Thyroid gland (tissue), 4 donors: ENCODE results near the gene ANTXRL. TPM values are rescaled to one million over a fixed set of nuclear protein-coding genes. Genes with fewer than 3 reads are reported as not detected.

Experiments
- DNase-seq, 2 donors: peaks; one replicate each; pipeline ENCODE4 v3.0.0-alpha.2; 2019
- H3K27ac ChIP-seq, 3 donors: fragments of 200-600 bp; sonication (generic); 1 replicate in 2 of 3; 2 replicates in 1 of 3; pipeline ENCODE4 v1.5.1; 2016 to 2019; ENCODE audit warnings: mild to moderate bottlenecking in 1 of 3, moderate library complexity in 1 of 3
- H3K27me3 ChIP-seq: fragments of 200-600 bp; sonication (generic); one replicate; pipeline ENCODE4 v1.5.1; 2019
- H3K36me3 ChIP-seq, 2 donors: fragments of 200-600 bp; sonication (generic); one replicate each; pipeline ENCODE4 v1.5.1; 2016 to 2019
- H3K4me1 ChIP-seq, 2 donors: fragments of 200-600 bp; sonication (generic); one replicate each; pipeline ENCODE4 v1.5.1; 2017 to 2019
- H3K4me3 ChIP-seq, 3 donors: fragments of 200-600 bp; sonication (generic); replicated peaks in 1 of 3; 1 replicate in 2 of 3; 2 replicates in 1 of 3; pipeline ENCODE4 v1.5.1; 2016; ENCODE audit warnings: mild to moderate bottlenecking in 1 of 3
- H3K9me3 ChIP-seq: fragments of 200-600 bp; sonication (generic); one replicate; pipeline ENCODE4 v1.5.1; 2017
- POLR2A ChIP-seq, 2 donors: fragments of 450-650 bp; IDR thresholded peaks; one replicate each; pipeline ENCODE4 v1.6.1; 2017; ENCODE audit warnings: antibody characterized with exemption in 2 of 2, mild to moderate bottlenecking in 2 of 2, moderate library complexity in 1 of 2
- WGBS, 2 donors: methylation state at CpG; one replicate each; pipeline ENCODE4 v1.1.5; 2017; 5-methylcytosine and 5-hydroxymethylcytosine counted together
- intact Hi-C: fragments of 100-400 bp; cut with DNase I; formaldehyde crosslinking; loops from one replicate; pipeline ENCODE4 v1.15.1; 2023
- total RNA-seq, 4 donors: library from RNA; depleted of rRNA; stranded (reverse); fragments of >200 nt; gene quantifications; one replicate each; pipeline ENCODE4 v1.2.3, GENCODE V29; 2016
- TF ChIP-seq, protein P1 (sequence below), 6 experiments: fragments of 200-600 bp in 3 of 6; fragments of 450-650 bp in 3 of 6; sonication (generic) in 3 of 6; IDR thresholded peaks; one replicate each; pipeline ENCODE4 v1.5.1; 2016 to 2019; ENCODE audit warnings: antibody characterized with exemption in 6 of 6, mild to moderate bottlenecking in 2 of 6, inconsistent platforms in 1 of 6, moderate library complexity in 1 of 6

Gene ANTXRL
- total RNA-seq, 4 donors from 2014 or later, result not detected

DNA sequence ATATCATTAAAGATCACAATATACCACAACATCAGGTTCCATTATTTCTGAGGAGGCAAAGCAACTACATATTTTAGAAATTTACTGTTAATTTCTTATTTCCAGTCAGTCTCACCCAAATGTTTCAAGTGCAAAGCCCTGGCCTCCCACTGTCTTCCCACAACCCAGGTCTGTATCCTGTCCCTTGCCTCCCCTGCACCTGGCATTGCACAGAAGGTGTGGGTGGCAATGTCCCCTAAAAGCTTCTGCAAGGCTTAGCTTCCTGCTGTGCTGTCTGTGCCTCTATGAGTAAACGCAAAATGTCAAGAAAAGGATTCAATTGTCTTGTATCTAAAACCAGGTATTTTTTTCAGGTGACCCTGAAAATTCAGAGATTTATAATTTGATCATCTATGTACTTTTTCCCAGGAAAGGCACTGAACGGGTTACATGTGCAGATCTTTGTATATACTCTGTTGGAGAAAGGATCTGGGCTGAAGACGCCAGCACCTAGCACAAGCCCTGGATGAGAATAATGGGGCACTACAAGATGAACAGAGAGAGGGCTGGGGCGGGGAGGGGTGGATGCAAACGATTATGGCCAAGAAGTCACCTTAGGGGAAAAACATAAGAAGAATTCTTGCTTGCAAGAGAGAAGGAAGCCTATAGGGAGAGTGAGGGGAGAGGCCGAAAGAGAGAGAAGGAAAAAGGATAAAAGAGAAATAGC, 3.1 kb upstream of the ANTXRL start:
- intact Hi-C loops, result loop anchor here (5.0 to 10.0 kb wide), 2 partner anchors 179 to 1099 kb away; partner anchors contain the start of gene ZNF488
- DNase-seq, result no peak
- peak overlapping the region in 1 of 3 donors; percentile 73 for H3K4me3 ChIP-seq
- H3K4me1 ChIP-seq, result peaks cover 20 to 26% of the 10 kb centered on the region in 2 donors
- no peaks in the 10 kb centered on the region for H3K36me3 ChIP-seq
- H3K27me3 ChIP-seq, result no peaks in the 10 kb centered on the region
- TF ChIP-seq, protein P1, sequence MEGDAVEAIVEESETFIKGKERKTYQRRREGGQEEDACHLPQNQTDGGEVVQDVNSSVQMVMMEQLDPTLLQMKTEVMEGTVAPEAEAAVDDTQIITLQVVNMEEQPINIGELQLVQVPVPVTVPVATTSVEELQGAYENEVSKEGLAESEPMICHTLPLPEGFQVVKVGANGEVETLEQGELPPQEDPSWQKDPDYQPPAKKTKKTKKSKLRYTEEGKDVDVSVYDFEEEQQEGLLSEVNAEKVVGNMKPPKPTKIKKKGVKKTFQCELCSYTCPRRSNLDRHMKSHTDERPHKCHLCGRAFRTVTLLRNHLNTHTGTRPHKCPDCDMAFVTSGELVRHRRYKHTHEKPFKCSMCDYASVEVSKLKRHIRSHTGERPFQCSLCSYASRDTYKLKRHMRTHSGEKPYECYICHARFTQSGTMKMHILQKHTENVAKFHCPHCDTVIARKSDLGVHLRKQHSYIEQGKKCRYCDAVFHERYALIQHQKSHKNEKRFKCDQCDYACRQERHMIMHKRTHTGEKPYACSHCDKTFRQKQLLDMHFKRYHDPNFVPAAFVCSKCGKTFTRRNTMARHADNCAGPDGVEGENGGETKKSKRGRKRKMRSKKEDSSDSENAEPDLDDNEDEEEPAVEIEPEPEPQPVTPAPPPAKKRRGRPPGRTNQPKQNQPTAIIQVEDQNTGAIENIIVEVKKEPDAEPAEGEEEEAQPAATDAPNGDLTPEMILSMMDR (IDR thresholded peaks at IDR 0.05), result no peak
- TF ChIP-seq POLR2A (IDR thresholded peaks at IDR 0.05), result no peak
- no peaks in the 10 kb centered on the region for H3K9me3 ChIP-seq
- peak overlapping the region in 1 of 3 donors; percentile 76 for H3K27ac ChIP-seq
- 31 to 46% methylated on average over 6 of the region's 6 CpGs for WGBS, 2 donors

DNA sequence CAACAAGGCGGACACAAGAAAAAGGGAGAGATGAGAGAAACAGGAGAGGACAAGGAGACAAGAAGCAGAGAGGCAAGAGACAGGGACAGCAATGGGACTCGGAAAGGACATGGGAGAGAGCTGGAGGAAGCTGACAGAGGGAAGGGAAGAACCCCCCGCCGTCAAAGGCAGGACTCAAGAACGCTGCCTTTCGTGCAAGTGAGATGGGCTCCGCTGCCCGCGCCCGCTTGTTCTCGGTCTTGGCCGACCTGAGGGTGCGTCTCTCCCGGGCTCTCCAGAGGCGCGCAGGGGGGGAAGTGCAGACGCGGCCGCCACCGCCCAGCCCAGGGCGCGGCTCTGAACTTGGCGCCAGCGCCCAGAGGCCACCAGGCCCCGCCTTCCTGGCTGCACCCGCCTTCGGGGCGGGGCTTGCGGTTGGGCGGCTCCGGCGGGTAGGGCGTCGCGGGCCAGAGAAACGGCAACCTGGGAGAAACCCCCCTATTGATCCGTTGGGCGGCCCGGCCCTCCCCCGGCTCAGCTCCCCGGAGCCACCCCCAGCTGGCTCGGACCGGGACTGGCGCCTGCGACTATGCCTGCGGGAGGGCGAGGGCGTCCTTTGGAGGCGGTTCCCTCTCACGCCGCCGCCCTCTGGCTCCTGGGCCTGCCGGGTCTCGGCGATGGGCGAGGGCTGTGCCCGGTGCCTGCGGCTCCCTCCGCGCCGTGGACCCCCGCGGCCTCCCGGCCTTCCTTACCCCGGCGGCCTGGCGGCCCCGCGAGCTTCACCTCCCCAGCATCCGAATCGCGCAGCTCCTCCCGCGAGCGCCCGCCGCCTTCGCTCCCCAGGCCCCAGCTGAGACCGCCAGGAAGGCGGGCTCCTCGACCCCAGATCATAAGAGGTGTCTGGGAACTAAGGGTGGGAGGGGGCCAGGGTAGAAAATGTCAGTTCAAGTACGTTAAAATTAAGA, 2.2 kb upstream of the ANTXRL start:
- 6 to 7% methylated on average over 31 to 33 of the region's 82 CpGs for WGBS, 2 donors
- Histone ChIP-seq H3K36me3 (no peaks in the 10 kb centered on the region), H3K9me3 (no peaks in the 10 kb centered on the region), H3K4me3 (peak overlapping the region; percentile 41 to 73 (median 49)), H3K27me3 (no peaks in the 10 kb centered on the region), H3K4me1 (peaks cover 20 to 26% of the 10 kb centered on the region in 2 donors), H3K27ac (peak overlapping the region; percentile 55 to 76 (median 71))
- TF ChIP-seq, protein P1 (IDR thresholded peaks at IDR 0.05), result no peak
- TF ChIP-seq POLR2A (IDR thresholded peaks at IDR 0.05), result peak in 1 of 2 donors; percentile 55
- DNase-seq, result peak; percentile 85 to 86
- intact Hi-C loops, result loop anchor here (5.0 to 10.0 kb wide), 2 partner anchors 180 to 1098 kb away; partner anchors contain the start of gene ZNF488

DNA sequence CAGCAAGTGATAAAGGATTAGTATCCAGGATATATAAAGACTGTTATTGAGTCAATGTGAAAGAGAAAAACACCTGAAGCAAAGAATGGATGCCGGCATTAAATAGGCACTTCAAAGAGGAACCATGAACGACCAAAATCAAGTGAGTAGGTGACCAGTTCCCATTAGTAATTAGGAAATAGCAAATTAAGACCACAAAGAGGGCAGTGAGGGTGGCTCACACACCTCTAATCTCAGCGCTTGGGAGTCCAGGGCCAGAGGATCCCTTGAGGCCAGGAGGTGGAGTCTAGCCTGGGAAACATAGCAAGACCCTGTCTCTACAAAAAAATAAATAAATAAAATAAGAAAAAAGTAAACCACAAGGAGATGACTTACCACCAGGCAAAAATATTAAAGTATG, 1.5 kb upstream of the ANTXRL start:
- intact Hi-C loops, result loop anchor here (10.0 kb wide), 1 partner anchor 180 kb away; no protein-coding TSS in a partner anchor
- H3K9me3 ChIP-seq, result no peaks in the 10 kb centered on the region
- H3K27me3 ChIP-seq, result no peaks in the 10 kb centered on the region
- H3K4me1 ChIP-seq, result peaks cover 20 to 26% of the 10 kb centered on the region in 2 donors
- DNase-seq, result no peak
- no peaks in the 10 kb centered on the region for H3K36me3 ChIP-seq
- peak overlapping the region in 1 of 3 donors; percentile 71 for H3K27ac ChIP-seq
- peak overlapping the region in 1 of 3 donors; percentile 73 for H3K4me3 ChIP-seq
- 75 to 81% methylated on average over 3 of the region's 3 CpGs for WGBS, 2 donors
- TF ChIP-seq, protein P1 (IDR thresholded peaks at IDR 0.05), result no peak
- no peak for TF ChIP-seq POLR2A (IDR thresholded peaks at IDR 0.05)

DNA sequence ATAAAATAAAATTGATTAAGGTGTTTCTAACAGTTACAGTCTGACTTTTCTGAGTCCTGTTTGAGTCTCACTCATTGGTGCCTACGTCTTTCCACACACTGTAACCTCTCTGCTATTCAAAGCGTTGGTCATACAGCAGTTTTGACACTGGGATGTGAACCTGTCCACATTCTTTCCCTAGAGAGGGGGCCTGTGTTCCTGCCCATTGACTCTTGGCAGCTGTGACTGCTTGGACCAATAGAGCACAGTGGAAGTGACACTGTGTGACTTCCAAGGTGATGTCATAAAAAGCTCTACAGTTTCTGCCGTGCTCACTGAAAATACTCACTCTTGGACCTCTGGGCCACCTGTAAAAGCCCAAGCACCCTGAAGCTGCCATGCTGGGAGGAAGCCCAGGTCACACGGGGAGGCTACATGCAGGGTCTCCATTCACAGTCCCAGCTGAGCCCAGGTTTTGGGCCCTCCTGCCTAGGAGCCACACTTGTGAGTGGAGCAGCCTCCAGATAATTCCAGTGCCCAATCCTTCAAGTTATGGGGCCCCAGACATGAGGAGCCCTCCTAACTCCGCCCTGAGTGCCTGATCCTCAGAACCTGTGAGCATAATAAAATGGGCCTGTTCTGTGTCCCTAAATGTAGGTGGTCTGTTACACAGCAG, 704 bp upstream of the ANTXRL start:
- intact Hi-C loops, result loop anchor here (10.0 kb wide), 1 partner anchor 181 kb away; no protein-coding TSS in a partner anchor
- 74 to 80% methylated on average over 5 of the region's 5 CpGs for WGBS, 2 donors
- no peaks in the 10 kb centered on the region for H3K36me3 ChIP-seq
- H3K27me3 ChIP-seq, result no peaks in the 10 kb centered on the region
- H3K9me3 ChIP-seq, result no peaks in the 10 kb centered on the region
- H3K4me1 ChIP-seq, result peaks cover 20 to 26% of the 10 kb centered on the region in 2 donors
- peak overlapping the region in 1 of 3 donors; percentile 71 for H3K27ac ChIP-seq
- H3K4me3 ChIP-seq, result no peak overlapping the region
- TF ChIP-seq, protein P1 (IDR thresholded peaks at IDR 0.05), result no peak
- no peak for TF ChIP-seq POLR2A (IDR thresholded peaks at IDR 0.05)
- peak in 1 of 2 donors; percentile 56 for DNase-seq
